RWPE1 (cell line): Measurements from ENCODE around the gene IL2RA.

Experiments
- CTCF ChIA-PET: fragments of 350-600 bp; sonication (Branson Sonifier 250); formaldehyde crosslinking; extraction: SDS; loops from one replicate; lab custom pipeline; 2021; lab: Yijun Ruan, JAX
- POLR2A ChIA-PET: fragments of 400-600 bp; formaldehyde crosslinking; extraction: SDS; loops from one replicate; lab custom pipeline; 2020; ENCODE audit warnings: antibody characterized with exemption; ENCODE audit not compliant: low non-redundant PET; lab: Yijun Ruan, JAX
- DNase-seq: peaks from one replicate; pipeline ENCODE4 v3.0.0; 2012; ENCODE audit warnings: low spot score
- H3K27ac ChIP-seq: fragments of 450-650 bp; 2 replicates; pipeline ENCODE4 v1.5.1; 2017
- TF ChIP-seq, protein P1 (sequence below): fragments of 450-650 bp; conservative IDR thresholded peaks from 2 replicates; pipeline ENCODE4 v1.5.1; 2017; ENCODE audit warnings: low read depth, mild to moderate bottlenecking

Gene IL2RA

DNA sequence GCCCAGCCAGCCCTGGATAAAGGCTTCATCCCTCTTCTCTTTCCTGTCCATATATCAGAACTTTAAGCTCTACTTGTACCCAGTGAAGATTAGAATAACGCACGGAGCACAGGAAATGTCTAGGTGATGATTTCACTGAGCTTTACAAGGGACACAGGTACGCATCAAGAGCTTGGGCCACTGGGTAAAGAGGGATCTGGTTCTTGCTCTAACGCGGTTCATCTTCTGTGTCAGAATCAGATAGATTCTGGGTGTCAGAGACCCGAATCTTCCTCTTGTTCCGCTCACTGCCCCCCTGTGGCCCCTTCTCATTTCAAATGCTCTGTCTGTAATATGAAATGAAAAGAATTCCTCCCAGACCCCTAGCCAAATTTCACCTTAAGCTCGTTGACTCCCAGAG lies 24.7 kb downstream of the IL2RA start:
- ChIA-PET CTCF (no interaction called here), POLR2A (no interaction called here)
- no peak for DNase-seq
- TF ChIP-seq, protein P1, sequence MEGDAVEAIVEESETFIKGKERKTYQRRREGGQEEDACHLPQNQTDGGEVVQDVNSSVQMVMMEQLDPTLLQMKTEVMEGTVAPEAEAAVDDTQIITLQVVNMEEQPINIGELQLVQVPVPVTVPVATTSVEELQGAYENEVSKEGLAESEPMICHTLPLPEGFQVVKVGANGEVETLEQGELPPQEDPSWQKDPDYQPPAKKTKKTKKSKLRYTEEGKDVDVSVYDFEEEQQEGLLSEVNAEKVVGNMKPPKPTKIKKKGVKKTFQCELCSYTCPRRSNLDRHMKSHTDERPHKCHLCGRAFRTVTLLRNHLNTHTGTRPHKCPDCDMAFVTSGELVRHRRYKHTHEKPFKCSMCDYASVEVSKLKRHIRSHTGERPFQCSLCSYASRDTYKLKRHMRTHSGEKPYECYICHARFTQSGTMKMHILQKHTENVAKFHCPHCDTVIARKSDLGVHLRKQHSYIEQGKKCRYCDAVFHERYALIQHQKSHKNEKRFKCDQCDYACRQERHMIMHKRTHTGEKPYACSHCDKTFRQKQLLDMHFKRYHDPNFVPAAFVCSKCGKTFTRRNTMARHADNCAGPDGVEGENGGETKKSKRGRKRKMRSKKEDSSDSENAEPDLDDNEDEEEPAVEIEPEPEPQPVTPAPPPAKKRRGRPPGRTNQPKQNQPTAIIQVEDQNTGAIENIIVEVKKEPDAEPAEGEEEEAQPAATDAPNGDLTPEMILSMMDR, result no peak
- no peak overlapping the region for H3K27ac ChIP-seq

DNA sequence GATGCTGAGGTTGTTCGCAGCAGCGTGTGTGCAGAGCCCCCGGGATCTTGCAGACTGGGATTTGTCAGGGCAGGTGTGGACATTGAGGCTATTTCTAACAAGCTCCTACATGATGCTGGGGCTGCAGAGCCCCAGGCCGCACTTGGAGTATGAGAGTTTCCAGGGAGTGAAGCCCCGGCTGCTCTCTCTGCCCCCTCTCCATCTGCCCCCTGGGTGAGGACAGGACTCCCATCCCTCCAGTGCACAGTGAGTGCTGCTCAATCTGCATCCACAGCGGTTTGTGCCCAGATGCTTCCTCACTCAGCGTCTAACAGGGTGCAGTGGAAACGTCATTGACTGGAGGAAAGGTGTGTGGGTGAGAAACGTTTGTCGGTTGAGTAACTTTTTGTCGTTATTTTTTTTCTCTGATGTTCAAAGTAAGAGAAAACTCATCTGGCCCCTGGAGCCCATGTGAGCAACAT lies 25.3 kb downstream of the IL2RA start:
- TF ChIP-seq, protein P1, result no peak

DNA sequence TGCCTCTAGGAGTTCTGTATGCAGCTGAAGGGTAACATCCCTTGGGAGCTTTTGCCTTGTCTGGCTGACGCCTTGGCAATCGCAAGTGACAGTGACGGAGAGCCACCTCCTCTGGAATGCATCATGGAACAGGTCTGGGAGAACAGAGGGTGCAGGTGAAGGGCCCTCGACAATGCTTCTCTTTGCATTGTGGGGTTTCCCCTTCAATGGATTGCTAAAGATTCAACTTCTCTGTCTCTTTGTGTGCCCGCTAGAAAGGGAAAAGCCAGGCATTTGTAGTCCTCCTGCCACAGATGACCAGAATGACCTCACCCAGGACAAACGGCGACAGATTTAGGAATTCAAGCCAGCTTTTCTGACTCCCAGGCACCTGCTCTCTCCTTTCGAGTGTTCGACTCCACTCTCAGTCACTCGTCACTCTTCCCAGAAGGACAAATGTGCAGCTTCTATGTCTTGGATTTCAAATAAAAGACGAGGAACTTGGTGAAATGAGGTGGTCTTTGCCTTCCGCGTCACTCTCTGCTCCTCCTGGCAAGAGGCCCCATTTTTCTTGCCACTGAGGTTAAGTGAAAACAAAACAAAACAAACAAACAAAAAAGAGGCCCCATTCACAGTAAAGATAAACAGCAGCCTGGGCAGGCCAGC lies 26.1 kb downstream of the IL2RA start:
- TF ChIP-seq, protein P1, result no peak
- ChIA-PET POLR2A (no interaction called here), CTCF (interaction anchor here (0.6 kb wide), 1 partner anchor 87 kb away, joined by 3 read pairs; no protein-coding TSS in a partner anchor)
- H3K27ac ChIP-seq, result no peak overlapping the region
- no peak for DNase-seq

More for the DNA sequence above, 25.3 kb downstream of the IL2RA start:
- POLR2A ChIA-PET, result no interaction called here
- no peak overlapping the region for H3K27ac ChIP-seq
- no peak for DNase-seq
- CTCF ChIA-PET, result no interaction called here

DNA sequence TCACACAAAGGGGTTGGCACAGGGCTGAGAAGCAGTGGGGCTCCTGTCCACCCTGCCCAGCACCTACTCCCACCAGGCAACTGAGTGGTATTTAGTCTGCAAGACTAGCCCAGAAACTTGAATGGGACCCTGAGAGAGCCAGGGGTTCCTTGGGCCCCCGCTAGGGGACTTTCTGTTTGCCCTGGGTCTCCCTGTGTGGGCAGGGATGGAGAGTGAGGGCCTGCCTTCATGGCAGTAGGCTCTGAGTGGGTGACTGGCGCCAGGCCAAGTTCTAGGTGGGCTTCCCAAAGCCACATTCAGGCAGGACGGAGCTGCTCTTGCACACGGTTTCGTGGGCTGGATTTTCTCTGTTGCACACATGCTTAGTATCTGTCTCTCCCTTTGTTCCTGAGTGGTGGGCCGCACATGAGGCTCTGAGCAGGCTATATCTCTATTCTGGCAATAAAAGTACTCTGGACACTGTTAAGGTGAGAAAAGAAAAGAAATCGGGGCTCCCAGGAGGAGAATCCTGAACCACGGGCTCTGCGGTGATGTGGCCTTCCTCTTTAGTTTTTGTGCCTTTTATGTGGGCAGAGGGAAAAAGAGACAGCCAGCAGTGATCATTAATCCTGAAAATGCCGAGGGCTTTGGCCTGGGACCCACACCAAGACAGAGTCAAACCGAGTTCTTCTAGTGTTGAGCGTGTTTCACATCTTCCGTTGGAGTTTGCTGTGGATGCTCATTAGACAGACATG lies 26.9 kb downstream of the IL2RA start:
- H3K27ac ChIP-seq, result no peak overlapping the region
- CTCF ChIA-PET, result interaction anchor here (0.6 kb wide), 1 partner anchor 86 kb away, joined by 3 read pairs; no protein-coding TSS in a partner anchor
- POLR2A ChIA-PET, result no interaction called here

DNA sequence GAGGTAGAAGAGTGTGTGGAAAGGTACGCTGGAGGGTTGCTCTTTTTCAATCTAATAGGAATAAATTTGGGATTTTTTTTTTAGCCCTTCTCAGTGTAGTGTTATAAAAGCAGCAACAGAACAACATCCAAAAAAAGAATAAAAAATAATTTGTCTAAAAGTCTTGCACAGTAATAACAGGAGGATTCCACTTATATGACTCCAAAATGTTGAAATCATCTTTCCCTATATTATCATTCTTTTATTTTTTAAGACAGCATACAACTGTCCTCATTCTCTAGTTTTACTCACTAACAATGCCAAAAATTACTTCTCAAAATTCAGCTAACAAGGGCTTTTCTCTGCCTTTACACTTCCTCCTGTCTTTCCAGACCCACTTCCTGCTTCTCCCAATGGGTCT lies 27.8 kb downstream of the IL2RA start:
- TF ChIP-seq, protein P1, result no peak
- ChIA-PET CTCF (no interaction called here), POLR2A (no interaction called here)
- no peak overlapping the region for H3K27ac ChIP-seq
- DNase-seq, result no peak

More for the DNA sequence above, 26.9 kb downstream of the IL2RA start:
- DNase-seq, result no peak
- TF ChIP-seq, protein P1, result no peak

DNA sequence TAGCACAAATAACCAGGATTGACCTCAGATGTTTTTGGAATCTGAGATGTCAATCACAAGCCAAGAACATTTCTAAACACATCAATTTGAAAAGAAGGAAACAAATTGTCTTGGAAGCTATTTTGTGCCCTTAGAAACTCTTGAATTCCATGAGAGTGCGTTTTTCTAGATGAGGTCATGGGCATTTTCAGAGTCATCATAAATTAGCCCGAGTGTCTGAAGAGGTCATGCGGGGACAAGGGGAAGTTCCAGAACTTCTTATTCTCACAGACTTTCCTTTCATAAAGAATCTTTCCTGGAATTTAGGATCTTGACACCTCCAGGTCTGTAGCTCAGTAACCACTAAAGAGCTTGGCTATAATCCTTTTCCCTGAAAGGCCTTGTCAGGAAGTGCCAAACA lies 28.2 kb downstream of the IL2RA start:
- no peak overlapping the region for H3K27ac ChIP-seq
- TF ChIP-seq, protein P1, result no peak
- no peak for DNase-seq
- CTCF ChIA-PET, result interaction anchor here (1.2 kb wide), 1 partner anchor 20 kb away, joined by 4 read pairs; no protein-coding TSS in a partner anchor
- POLR2A ChIA-PET, result no interaction called here
